ENCODE data around the gene CCNYL1.
"Not testable (repeated sequence)": the region's sequence is repeated elsewhere in the genome, so short reads cannot be mapped to it uniquely, and the experiment has no call there.

Gene CCNYL1

DNA sequence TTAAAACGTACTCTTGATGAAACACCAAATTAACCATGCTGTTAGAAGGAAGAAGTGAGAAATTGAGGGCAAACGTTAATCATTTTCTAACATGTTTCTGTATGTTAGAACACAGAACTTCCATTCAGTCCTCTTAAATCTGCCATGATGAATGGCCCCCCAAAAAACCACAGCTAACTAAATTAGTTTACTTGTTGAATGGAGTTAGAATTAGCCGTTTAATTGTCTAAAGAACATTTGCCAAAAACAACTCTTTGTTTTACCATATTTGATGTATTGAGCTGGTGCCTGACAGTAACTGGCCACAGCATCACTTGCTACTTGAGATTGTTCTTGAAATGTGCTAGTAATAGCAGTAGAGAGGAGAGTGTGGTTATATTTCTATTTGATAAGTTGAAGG is 12.7 kb downstream of the CCNYL1 start:
- Histone ChIP-seq H3K4me3 (ENCODE audit: low read depth in 1 of 2, low read length in 2 of 2) (no peak overlapping the region), H3K36me3 (ENCODE audit: insufficient read depth, low read length) (no peaks in the 10 kb centered on the region), H3K9me3 (ENCODE audit: low read length) (no peaks in the 10 kb centered on the region), H3K27me3 (ENCODE audit: control insufficient read depth in 1 of 2, insufficient read depth in 2 of 2, low read length in 2 of 2) (no peaks in the 10 kb centered on the region), H3K27ac (ENCODE audit: low read depth, low read length) (no peak overlapping the region), H3K4me1 (ENCODE audit: insufficient read depth, low read length) (no peaks in the 10 kb centered on the region), H3K9ac (ENCODE audit: low read length) (no peak overlapping the region)

DNA sequence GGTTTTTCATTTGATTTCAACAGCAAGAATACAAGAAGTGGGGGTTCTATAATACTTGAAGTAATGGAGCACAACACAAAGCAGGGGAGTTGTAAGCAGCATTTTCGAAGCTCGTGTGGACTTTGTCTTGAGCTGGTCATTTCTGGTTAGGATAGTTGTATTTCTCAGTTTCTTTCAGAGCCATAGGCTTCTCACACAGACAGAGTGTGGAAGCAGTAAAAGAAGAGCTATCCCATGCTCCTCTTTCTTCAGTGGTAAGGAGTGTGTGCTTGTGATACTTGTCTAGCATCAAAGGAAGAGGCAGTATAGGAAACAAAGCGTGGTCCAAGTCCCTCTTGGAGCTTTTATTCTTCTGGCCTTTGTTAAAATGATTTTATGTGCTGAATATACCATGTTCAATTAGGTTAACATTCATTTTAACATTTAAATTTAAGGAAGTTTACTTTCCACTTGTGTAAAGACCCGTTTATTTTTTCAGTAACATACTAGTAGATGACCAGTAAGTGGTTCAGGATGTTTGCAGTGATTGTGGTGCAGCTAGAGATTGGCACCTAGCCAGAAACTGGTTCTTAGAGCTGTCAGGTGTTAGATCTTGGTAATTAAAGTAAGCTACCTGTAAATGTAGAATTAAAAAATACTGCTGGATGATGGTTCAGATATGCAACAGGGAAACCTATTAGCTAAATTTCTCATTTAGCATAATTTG is 14.6 kb downstream of the CCNYL1 start:
- Histone ChIP-seq H3K36me3 (ENCODE audit: insufficient read depth, low read length) (peaks cover 4% of the 10 kb centered on the region), H3K4me3 (ENCODE audit: low read depth in 1 of 2, low read length in 2 of 2) (no peak overlapping the region), H3K9me3 (ENCODE audit: low read length) (no peaks in the 10 kb centered on the region), H3K9ac (ENCODE audit: low read length) (no peak overlapping the region), H3K4me1 (ENCODE audit: insufficient read depth, low read length) (no peaks in the 10 kb centered on the region), H3K27ac (ENCODE audit: low read depth, low read length) (no peak overlapping the region), H3K27me3 (ENCODE audit: control insufficient read depth in 1 of 2, insufficient read depth in 2 of 2, low read length in 2 of 2) (no peaks in the 10 kb centered on the region)

DNA sequence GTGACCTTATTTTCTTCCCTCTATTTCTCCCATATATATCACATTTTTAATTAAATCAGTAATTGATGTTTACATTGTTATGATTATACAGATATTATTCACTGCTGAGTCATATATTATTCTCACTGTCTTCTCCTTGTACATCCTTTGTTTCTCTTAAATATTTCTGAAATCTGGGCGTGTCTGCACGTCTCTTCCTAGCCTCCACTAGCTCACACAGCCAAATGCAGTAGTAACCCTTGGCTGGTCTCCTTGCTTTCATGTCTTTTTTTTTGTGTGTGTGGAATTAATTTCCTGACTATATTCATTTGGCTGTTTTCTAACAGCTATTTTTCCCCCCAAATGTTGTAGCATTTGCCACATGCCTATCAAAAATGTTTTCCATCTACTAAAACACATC is 15.8 kb downstream of the CCNYL1 start:
- H3K9me3 ChIP-seq (ENCODE audit: low read length), result no peaks in the 10 kb centered on the region
- no peak overlapping the region for H3K4me3 ChIP-seq (ENCODE audit: low read depth in 1 of 2, low read length in 2 of 2)
- H3K27me3 ChIP-seq (ENCODE audit: control insufficient read depth in 1 of 2, insufficient read depth in 2 of 2, low read length in 2 of 2), result no peaks in the 10 kb centered on the region
- no peak overlapping the region for H3K9ac ChIP-seq (ENCODE audit: low read length)
- no peak overlapping the region for H3K27ac ChIP-seq (ENCODE audit: low read depth, low read length)
- H3K36me3 ChIP-seq (ENCODE audit: insufficient read depth, low read length), result peaks cover 4% of the 10 kb centered on the region
- H3K4me1 ChIP-seq (ENCODE audit: insufficient read depth, low read length), result no peaks in the 10 kb centered on the region

DNA sequence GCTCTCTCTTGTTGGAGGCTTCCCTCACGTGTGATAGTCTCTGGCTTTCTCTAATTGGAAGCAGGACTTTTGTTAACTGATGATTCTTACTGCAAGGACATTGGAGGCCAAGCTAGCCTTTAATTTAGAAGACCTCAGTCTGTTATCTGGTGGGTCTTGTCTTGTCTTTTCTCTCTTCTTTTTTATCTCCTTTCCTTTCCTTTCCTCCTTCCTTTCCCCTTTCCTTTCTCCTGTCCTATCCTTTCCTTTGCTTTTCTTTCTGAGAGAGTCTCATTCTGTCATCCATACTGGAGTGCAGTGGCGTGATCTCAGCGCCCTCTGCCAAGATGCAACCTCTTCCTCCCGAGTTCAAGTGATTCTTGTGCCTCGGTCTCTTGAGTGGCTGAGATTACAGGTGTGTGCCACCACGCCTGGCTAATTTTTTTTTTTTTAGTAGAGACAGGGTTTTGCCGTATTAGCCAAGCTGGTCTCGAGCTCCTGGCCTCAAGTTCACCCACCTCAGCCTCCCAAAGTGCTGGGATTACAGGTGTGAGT is 18.1 kb downstream of the CCNYL1 start:
- no peaks in the 10 kb centered on the region for H3K27me3 ChIP-seq (ENCODE audit: control insufficient read depth in 1 of 2, insufficient read depth in 2 of 2, low read length in 2 of 2)
- no peak overlapping the region for H3K9ac ChIP-seq (ENCODE audit: low read length)
- H3K4me1 ChIP-seq (ENCODE audit: insufficient read depth, low read length), result no peaks in the 10 kb centered on the region
- H3K9me3 ChIP-seq (ENCODE audit: low read length), result no peaks in the 10 kb centered on the region
- peaks cover 4% of the 10 kb centered on the region for H3K36me3 ChIP-seq (ENCODE audit: insufficient read depth, low read length)
- H3K27ac ChIP-seq (ENCODE audit: low read depth, low read length), result no peak overlapping the region
- no peak overlapping the region for H3K4me3 ChIP-seq (ENCODE audit: low read depth in 1 of 2, low read length in 2 of 2)

- Histone ChIP-seq H3K36me3 (ENCODE audit: insufficient read depth, low read length) (peaks cover 4% of the 10 kb centered on the region), H3K27me3 (ENCODE audit: control insufficient read depth in 1 of 2, insufficient read depth in 2 of 2, low read length in 2 of 2) (no peaks in the 10 kb centered on the region), H3K4me3 (ENCODE audit: low read depth in 1 of 2, low read length in 2 of 2) (no peak overlapping the region), H3K27ac (ENCODE audit: low read depth, low read length) (no peak overlapping the region), H3K9ac (ENCODE audit: low read length) (no peak overlapping the region), H3K4me1 (ENCODE audit: insufficient read depth, low read length) (no peaks in the 10 kb centered on the region), H3K9me3 (ENCODE audit: low read length) (no peaks in the 10 kb centered on the region)
Measured at GRCh38 chr2:207731138-207731537, 19.7 kb downstream of the CCNYL1 start.

GRCh38 chr2:207733597-207734240 is 22.3 kb downstream of the CCNYL1 start:
- Histone ChIP-seq H3K27me3 (ENCODE audit: control insufficient read depth in 1 of 2, insufficient read depth in 2 of 2, low read length in 2 of 2) (no peaks in the 10 kb centered on the region), H3K27ac (ENCODE audit: low read depth, low read length) (no peak overlapping the region), H3K9me3 (ENCODE audit: low read length) (no peaks in the 10 kb centered on the region), H3K4me3 (ENCODE audit: low read depth in 1 of 2, low read length in 2 of 2) (no peak overlapping the region), H3K9ac (ENCODE audit: low read length) (no peak overlapping the region), H3K36me3 (ENCODE audit: insufficient read depth, low read length) (peaks cover 4% of the 10 kb centered on the region), H3K4me1 (ENCODE audit: insufficient read depth, low read length) (no peaks in the 10 kb centered on the region)

DNA sequence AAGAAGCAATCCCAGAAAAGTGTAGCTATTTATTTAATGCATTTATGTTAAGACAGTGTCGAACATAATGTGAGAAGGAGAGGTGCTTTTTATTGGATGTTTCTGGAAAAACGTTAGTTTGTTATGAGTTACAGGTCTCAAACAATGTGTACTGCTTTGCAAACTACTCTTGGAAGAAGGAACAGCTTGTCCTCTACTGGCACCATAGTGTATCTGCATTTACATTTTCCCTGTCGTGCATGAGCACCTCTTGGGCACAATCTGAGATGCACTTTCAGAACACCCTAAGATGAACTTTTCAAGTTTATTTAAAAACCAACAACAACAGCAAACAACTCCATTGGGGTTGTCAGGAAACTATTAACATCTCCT is 22.8 kb downstream of the CCNYL1 start:
- H3K4me3 ChIP-seq (ENCODE audit: low read depth in 1 of 2, low read length in 2 of 2), result no peak overlapping the region
- H3K9me3 ChIP-seq (ENCODE audit: low read length), result no peaks in the 10 kb centered on the region
- H3K27ac ChIP-seq (ENCODE audit: low read depth, low read length), result no peak overlapping the region
- H3K36me3 ChIP-seq (ENCODE audit: insufficient read depth, low read length), result peaks cover 4% of the 10 kb centered on the region
- H3K9ac ChIP-seq (ENCODE audit: low read length), result no peak overlapping the region
- no peaks in the 10 kb centered on the region for H3K27me3 ChIP-seq (ENCODE audit: control insufficient read depth in 1 of 2, insufficient read depth in 2 of 2, low read length in 2 of 2)
- H3K4me1 ChIP-seq (ENCODE audit: insufficient read depth, low read length), result no peaks in the 10 kb centered on the region

DNA sequence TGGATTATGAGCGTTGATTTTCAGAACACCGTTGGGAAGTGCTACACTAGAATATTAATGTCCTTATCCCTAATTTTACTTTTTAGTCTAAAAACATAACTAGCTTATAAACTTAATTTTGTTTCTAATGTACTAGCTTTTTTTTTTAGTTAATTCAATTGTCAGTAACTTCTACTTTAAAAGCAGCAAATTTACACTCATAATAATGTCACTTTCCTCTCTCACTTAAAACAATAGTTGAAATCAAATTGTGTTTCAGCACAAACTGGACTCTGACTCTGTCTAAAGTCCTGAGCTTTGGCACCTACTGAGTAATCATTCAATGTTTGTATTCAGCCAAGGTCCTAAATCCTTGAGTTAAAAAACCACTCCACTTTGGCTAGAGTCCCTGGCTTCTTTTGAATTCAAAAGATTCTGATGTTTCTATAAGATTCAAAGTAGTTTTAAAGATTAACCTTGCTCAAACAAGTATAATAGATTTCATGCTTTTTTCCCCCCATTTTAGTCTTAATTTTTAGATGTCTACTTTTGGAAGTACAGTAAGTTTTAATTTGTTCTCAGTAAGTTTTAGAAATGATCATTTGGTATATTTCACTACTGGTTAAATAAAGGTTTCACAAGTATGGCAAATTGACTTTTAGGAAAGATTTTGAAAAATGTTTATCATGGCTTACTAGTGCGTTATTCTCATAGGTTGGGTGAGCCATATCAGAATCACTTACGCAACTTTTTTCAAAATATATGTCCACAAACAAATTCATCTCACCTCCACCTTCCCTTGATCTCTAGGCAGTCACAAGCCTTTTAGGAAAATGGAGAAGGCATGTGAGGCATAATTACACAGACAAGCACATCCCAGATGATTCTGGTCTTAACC is 23.4 kb downstream of the CCNYL1 start:
- no peak overlapping the region for H3K9ac ChIP-seq (ENCODE audit: low read length)
- H3K4me1 ChIP-seq (ENCODE audit: insufficient read depth, low read length), result no peaks in the 10 kb centered on the region
- H3K27me3 ChIP-seq (ENCODE audit: control insufficient read depth in 1 of 2, insufficient read depth in 2 of 2, low read length in 2 of 2), result no peaks in the 10 kb centered on the region
- no peak overlapping the region for H3K4me3 ChIP-seq (ENCODE audit: low read depth in 1 of 2, low read length in 2 of 2)
- H3K27ac ChIP-seq (ENCODE audit: low read depth, low read length), result no peak overlapping the region
- H3K9me3 ChIP-seq (ENCODE audit: low read length), result no peaks in the 10 kb centered on the region
- H3K36me3 ChIP-seq (ENCODE audit: insufficient read depth, low read length), result peaks cover 2% of the 10 kb centered on the region

GRCh38 chr2:207735513-207735859 is 24.0 kb downstream of the CCNYL1 start:
- not testable (repeated sequence) for H3K4me3 ChIP-seq (ENCODE audit: low read depth in 1 of 2, low read length in 2 of 2); H3K9me3 ChIP-seq (ENCODE audit: low read length); H3K27ac ChIP-seq (ENCODE audit: low read depth, low read length); H3K9ac ChIP-seq (ENCODE audit: low read length); H3K27me3 ChIP-seq (ENCODE audit: control insufficient read depth in 1 of 2, insufficient read depth in 2 of 2, low read length in 2 of 2); H3K36me3 ChIP-seq (ENCODE audit: insufficient read depth, low read length); H3K4me1 ChIP-seq (ENCODE audit: insufficient read depth, low read length)

GRCh38 chr2:207743514-207743913 is 32.1 kb downstream of the CCNYL1 start:
- Histone ChIP-seq H3K36me3 (ENCODE audit: insufficient read depth, low read length) (peaks cover 14% of the 10 kb centered on the region), H3K27me3 (ENCODE audit: control insufficient read depth in 1 of 2, insufficient read depth in 2 of 2, low read length in 2 of 2) (no peaks in the 10 kb centered on the region)

GRCh38 chr2:207744050-207744449 is 32.6 kb downstream of the CCNYL1 start:
- H3K9me3 ChIP-seq (ENCODE audit: low read length), result no peaks in the 10 kb centered on the region
- no peak overlapping the region for H3K27ac ChIP-seq (ENCODE audit: low read depth, low read length)
- H3K4me1 ChIP-seq (ENCODE audit: insufficient read depth, low read length), result no peaks in the 10 kb centered on the region

More at GRCh38 chr2:207743514-207743913, 32.1 kb downstream of the CCNYL1 start:
- no peak overlapping the region for H3K9ac ChIP-seq (ENCODE audit: low read length)
- H3K4me3 ChIP-seq (ENCODE audit: low read depth in 1 of 2, low read length in 2 of 2), result no peak overlapping the region
- H3K9me3 ChIP-seq (ENCODE audit: low read length), result no peaks in the 10 kb centered on the region
- no peaks in the 10 kb centered on the region for H3K4me1 ChIP-seq (ENCODE audit: insufficient read depth, low read length)
- H3K27ac ChIP-seq (ENCODE audit: low read depth, low read length), result no peak overlapping the region

More at GRCh38 chr2:207744050-207744449, 32.6 kb downstream of the CCNYL1 start:
- no peaks in the 10 kb centered on the region for H3K27me3 ChIP-seq (ENCODE audit: control insufficient read depth in 1 of 2, insufficient read depth in 2 of 2, low read length in 2 of 2)
- peaks cover 14% of the 10 kb centered on the region for H3K36me3 ChIP-seq (ENCODE audit: insufficient read depth, low read length)
- no peak overlapping the region for H3K9ac ChIP-seq (ENCODE audit: low read length)
- H3K4me3 ChIP-seq (ENCODE audit: low read depth in 1 of 2, low read length in 2 of 2), result no peak overlapping the region
